Activated naive CD8-positive, alpha-beta T cell treated with anti-CD3 and anti-CD28 coated beads, Interleukin-2, amount 50 U/mL, for 16 hours (primary cell): ENCODE results near the gene CPLX4.
"Not testable (repeated sequence)": the region's sequence is repeated elsewhere in the genome, so short reads cannot be mapped to it uniquely, and the experiment has no call there.

ENCODE experiments used
- DNase-seq: peaks from one replicate; pipeline ENCODE4 v3.0.0-alpha.2; 2020; ENCODE audit warnings: low read depth, low spot score

CPLX4 gene

GRCh38 chr18:59271606-59272220 is 46.7 kb downstream of the CPLX4 start:
- DNase-seq: no peak

- no peak for DNase-seq
These were observed 47.7 kb downstream of the CPLX4 start for GRCh38 chr18:59270689-59271257.

DNA sequence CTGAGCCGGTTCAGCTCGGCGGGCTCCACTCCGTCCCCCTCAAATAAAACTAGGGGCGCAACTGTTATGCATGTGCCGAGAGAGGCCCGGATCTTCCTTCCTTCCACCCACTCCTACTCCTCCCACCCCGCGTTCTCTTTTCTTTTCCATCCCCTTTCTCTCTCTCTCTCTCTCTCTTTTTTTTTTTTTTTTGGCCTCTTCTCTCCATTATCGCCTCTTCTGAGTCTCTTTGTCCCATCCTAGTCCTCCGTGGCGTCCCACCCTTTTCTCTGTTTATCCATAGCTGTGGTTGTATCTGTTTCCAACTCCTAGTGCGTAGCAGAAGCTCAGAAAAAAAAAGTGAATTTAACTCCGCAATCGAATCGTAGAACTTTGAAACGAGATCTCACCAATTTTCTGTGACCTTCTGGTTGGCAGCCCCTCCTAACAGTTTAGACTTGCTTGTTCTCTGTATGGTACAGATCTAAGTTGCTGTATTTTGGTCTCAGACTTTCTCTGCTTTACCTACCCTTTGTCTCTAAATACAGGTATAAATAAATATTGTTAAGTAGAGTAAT is 48.8 kb downstream of the CPLX4 start:
- DNase-seq: no peak

DNA sequence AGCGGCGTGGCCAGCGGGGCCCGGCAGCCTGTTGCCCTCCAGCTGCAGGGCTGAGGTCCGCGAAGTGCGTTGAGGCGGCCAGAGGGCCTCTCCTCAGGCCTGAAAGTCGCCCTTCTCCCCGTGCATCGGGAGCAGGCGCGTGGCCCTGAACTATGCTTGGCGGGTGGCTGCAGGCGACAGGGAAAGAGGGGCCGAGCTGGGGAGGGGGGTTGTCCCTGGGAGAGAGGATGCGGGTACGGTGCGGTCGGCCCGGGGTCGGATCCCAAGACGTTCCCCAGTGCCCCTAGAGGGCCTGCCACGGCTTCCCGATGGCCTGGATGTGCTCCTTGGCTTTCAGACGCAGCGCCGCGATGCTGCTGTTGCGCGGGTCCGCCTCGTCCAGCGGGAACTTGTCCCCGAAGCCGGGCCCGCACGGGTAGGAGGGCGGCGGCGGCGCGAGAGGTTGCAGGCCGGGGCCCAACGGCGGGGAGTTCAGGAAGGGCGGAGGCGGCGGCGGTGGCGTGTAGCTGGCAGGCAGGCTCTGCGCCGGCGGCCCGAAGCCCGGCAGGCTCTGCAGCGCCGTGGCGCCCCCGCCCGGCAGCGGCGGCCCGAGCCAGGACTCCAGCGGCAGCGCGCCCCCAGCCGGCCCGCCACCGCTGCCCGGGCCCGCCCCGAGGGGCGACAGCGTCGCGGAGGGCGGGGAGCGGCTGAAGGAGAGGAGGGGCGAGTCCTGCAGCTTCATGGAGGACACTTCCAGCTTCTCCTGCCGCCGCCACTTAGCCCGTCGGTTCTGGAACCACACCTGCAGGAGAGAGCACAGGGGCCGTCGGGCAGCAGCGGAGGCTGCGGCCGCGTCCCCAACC is 49.5 kb downstream of the CPLX4 start:
- DNase-seq: no peak

DNA sequence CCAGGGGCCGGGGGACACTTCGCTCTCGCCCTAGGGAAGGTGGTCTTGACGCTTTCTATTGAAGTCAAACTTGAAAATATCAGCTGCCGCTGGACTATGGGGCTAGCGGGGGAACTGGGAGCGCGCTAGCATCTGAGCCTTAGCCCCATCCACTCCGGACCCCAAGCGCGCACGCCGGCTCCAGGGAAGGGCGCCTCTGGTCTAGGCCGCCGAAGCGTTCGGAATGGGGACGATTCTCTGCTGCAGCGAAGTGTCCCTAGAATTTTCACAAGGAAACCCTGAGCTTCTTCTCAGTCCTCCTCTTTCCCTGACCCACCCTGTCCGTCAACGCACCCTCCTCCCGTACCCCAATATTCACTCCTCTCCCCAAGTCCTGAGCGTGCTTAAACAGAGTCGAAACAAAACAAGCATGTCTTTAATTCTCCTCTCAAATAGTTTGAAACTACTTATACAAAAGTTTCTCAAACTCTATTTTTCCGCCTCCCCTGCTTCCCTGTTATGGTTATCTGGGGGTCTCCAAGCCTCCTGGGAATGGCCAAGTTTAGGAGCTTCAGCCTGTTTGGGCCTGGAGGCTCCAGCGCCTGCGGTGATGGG is 50.2 kb downstream of the CPLX4 start:
- no peak for DNase-seq

- no peak for DNase-seq
These were observed 50.8 kb downstream of the CPLX4 start for GRCh38 chr18:59267503-59268126.

GRCh38 chr18:59266886-59267502 is 51.5 kb downstream of the CPLX4 start:
- no peak for DNase-seq

DNA sequence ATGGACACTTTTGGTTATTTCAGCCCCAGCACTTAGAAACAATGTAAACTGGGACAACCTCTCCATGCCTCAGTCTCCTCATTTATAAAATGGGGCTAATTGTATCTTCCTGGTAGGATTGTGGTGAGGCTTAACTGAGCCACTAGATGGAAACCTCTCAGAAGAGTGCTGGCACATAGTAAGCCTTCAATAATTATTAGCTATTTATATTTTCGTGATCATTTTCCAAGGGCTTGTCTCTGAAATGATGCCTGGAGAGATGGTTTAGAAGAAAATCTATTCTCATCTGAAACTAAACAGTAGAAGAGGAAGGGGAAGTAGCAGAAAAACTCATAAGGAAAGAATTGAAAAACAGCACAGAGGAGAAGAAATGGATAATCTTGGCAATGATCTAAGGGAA is 52.0 kb downstream of the CPLX4 start:
- no peak for DNase-seq

DNA sequence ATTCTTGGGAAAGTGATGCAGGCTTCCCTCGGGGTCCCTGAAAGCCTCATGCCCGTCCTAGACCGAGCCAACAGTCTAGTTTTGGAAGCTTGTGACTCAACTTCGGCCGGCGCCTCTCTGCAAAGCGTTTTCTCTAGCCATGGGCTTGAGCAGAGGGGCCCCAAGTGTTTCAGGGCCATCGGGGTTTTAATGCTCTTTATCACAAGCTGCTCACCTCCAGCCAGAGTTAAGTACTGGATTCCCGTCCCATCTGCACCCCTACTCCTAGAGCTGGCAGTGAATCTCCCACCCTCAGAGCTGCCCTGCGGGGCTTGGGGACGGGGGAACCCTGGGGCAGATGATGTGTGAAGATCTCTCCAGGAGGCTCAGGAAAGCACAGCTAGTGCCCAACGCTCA is 52.5 kb downstream of the CPLX4 start:
- DNase-seq: no peak

- no peak for DNase-seq
These were observed 53.0 kb downstream of the CPLX4 start for GRCh38 chr18:59265246-59265973.

DNA sequence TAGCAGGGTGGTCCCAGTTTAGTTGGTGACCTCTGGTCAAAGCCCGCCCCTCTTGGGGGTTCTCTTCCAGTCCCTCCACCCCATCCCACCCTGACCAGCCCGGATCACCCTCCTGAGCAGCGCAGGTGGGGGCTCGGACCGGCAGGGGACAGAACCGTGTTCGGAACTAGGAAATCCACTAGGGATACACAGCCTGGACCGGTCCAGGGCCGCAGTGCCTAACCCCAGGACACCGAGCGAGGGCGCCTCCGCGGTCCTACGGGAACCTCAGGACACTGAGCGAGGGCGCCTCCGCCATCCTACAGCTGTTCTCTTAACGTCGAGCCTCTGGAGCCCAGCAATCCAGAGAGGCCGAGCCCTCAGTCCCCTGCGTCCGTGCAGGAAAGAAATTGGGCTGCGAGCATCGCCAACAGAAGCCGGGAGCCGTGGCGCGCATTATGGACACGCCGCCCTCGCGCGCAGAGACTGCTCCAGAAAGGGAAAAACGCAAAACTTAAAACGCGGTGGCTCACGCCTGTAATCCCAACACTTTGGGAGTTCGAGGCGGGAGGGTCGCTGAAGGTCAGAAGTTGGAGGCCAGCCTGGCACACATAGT is 53.7 kb downstream of the CPLX4 start:
- DNase-seq: no peak

GRCh38 chr18:59264121-59264571 is 54.3 kb downstream of the CPLX4 start:
- DNase-seq: no peak

- no peak for DNase-seq
These were observed 54.8 kb downstream of the CPLX4 start for GRCh38 chr18:59263661-59264060.

- not testable (repeated sequence) for DNase-seq
These were observed 56.2 kb downstream of the CPLX4 start for GRCh38 chr18:59262243-59262642.

GRCh38 chr18:59261842-59262241 is 56.6 kb downstream of the CPLX4 start:
- not testable (repeated sequence) for DNase-seq

GRCh38 chr18:59255491-59255890 is 63.0 kb downstream of the CPLX4 start:
- not testable (repeated sequence) for DNase-seq

DNA sequence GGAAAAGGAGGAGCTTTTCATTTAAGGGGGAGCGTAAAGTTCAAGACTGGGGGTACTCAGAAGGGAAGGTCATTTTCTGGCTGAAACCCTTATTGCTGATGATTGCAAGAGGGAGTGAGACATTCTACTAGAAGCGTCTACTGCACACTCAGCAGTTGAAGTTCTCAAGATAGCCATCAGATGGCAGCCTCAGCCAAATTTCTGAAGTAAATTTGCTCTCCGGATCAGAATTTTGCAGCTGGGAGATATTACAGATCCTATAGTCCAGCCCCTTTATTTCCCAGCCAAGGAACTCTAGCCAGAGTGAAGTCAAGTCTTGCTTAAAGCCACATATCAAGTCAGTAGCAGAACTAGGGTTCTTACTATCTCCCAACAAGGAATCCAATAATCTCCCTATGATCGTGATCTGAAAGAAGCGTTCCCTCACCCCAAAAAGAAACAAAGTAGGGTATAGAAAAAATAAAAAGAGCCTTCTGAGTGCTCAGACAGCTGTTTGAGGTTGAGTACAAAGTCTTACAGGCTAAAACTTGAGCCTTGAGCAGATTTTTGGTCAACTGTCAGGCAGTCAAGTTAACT is 69.2 kb downstream of the CPLX4 start:
- DNase-seq: no peak

GRCh38 chr18:59246796-59247195 is 71.7 kb downstream of the CPLX4 start:
- DNase-seq: no peak
